Measurements from ENCODE around the gene MEIKIN. TPM values are rescaled to one million over a fixed set of nuclear protein-coding genes. Genes with fewer than 3 reads are reported as not detected.
"Not testable (repeated sequence)": the region's sequence is repeated elsewhere in the genome, so short reads cannot be mapped to it uniquely, and the experiment has no call there.

The MEIKIN gene
- total RNA-seq, 2 donors from 2014 or later, result 5.6 TPM; not detected in 1

DNA sequence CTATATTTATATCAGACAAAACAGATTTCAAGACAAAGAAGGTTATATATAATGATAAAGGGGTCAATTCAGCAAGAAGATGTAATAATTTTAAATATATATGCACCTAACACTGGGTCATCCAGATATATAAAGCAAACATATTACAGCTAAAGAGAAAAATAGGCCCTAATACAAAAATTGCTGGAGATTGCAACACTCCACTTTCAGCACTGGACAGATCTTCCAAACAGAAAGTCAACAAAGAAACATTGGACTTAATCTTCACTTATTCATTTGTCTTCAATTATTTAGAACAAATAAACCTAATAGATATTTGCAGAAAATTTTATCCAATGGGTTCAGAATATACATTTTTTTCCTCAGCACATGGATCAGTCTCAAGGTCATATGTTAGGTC, 45.8 kb downstream of the MEIKIN start:
- Histone ChIP-seq H3K36me3 (no peaks in the 10 kb centered on the region), H3K27ac (no peak overlapping the region), H3K27me3 (replicated peaks; ENCODE audit: insufficient read depth) (no peaks in the 10 kb centered on the region), H3K4me3 (no peak overlapping the region), H3K4me1 (replicated peaks) (no peaks in the 10 kb centered on the region), H3K9me3 (no peaks in the 10 kb centered on the region)
- DNase-seq (ENCODE audit: low spot score), result no peak
- TF ChIP-seq, protein P1, sequence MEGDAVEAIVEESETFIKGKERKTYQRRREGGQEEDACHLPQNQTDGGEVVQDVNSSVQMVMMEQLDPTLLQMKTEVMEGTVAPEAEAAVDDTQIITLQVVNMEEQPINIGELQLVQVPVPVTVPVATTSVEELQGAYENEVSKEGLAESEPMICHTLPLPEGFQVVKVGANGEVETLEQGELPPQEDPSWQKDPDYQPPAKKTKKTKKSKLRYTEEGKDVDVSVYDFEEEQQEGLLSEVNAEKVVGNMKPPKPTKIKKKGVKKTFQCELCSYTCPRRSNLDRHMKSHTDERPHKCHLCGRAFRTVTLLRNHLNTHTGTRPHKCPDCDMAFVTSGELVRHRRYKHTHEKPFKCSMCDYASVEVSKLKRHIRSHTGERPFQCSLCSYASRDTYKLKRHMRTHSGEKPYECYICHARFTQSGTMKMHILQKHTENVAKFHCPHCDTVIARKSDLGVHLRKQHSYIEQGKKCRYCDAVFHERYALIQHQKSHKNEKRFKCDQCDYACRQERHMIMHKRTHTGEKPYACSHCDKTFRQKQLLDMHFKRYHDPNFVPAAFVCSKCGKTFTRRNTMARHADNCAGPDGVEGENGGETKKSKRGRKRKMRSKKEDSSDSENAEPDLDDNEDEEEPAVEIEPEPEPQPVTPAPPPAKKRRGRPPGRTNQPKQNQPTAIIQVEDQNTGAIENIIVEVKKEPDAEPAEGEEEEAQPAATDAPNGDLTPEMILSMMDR (IDR thresholded peaks at IDR 0.05), result no peak
- TF ChIP-seq POLR2A (IDR thresholded peaks at IDR 0.05) (no peak), POLR2AphosphoS5 (IDR thresholded peaks at IDR 0.05) (no peak)
- intact Hi-C loops (cut with DNase I), result no loop called here

DNA sequence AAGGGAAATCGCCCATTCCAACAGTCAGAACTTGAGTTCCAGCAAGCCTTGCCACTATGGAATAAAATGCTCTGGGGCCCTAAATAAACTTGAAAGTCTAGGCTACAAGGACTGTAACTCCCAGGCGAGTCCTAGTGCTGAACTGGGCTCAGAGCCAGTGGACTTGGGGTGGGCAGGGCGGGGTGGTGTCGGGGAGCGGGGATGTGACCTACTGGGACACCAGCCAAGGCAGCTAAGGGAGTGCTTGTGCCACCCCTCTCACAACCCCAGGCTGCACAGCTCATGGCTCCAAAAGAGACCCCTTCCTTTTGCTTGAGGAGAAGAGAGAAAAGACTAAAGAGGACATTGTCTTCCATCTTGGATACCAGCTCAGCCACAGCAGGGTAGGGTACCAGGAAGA, 61.5 kb downstream of the MEIKIN start:
- H3K27me3 ChIP-seq (replicated peaks; ENCODE audit: insufficient read depth), result no peaks in the 10 kb centered on the region
- 57% methylated on average over 5 of the region's 5 CpGs for WGBS
- intact Hi-C loops (cut with DNase I), result no loop called here
- H3K9me3 ChIP-seq, result no peaks in the 10 kb centered on the region
- no peak overlapping the region for H3K27ac ChIP-seq
- no peak for DNase-seq (ENCODE audit: low spot score)
- no peak overlapping the region for H3K4me3 ChIP-seq
- TF ChIP-seq, protein P1 (IDR thresholded peaks at IDR 0.05), result no peak
- no peak for TF ChIP-seq POLR2AphosphoS5 (IDR thresholded peaks at IDR 0.05)
- TF ChIP-seq POLR2A (IDR thresholded peaks at IDR 0.05), result no peak
- no peaks in the 10 kb centered on the region for H3K36me3 ChIP-seq
- H3K4me1 ChIP-seq (replicated peaks), result no peaks in the 10 kb centered on the region

DNA sequence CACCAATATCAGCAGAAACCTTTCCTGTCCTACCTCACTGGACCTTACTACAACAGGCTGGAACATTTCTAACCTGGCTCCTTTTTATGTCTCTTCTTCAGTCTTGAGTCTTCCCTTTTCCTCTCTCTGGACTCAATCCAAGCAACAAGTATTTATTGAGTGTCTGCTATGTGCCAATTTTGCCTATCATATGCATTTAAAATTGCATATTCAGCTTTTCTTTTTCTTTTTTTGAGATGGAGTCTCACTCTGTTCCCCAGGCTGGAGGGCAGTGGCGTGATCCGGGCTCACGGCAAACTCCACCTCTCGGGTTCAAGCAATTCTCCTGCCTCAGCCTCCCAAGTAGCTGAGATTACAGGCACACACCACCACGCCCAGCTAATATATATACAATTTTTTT, 65.8 kb downstream of the MEIKIN start:
- Histone ChIP-seq H3K4me1 (replicated peaks) (no peaks in the 10 kb centered on the region), H3K4me3 (no peak overlapping the region), H3K36me3 (no peaks in the 10 kb centered on the region), H3K9me3 (no peaks in the 10 kb centered on the region), H3K27ac (no peak overlapping the region), H3K27me3 (replicated peaks; ENCODE audit: insufficient read depth) (no peaks in the 10 kb centered on the region)
- TF ChIP-seq POLR2AphosphoS5 (IDR thresholded peaks at IDR 0.05) (no peak), POLR2A (IDR thresholded peaks at IDR 0.05) (no peak)
- TF ChIP-seq, protein P1 (IDR thresholded peaks at IDR 0.05), result no peak
- intact Hi-C loops (cut with DNase I), result no loop called here
- 99% methylated on average over 5 of the region's 5 CpGs for WGBS
- no peak for DNase-seq (ENCODE audit: low spot score)

DNA sequence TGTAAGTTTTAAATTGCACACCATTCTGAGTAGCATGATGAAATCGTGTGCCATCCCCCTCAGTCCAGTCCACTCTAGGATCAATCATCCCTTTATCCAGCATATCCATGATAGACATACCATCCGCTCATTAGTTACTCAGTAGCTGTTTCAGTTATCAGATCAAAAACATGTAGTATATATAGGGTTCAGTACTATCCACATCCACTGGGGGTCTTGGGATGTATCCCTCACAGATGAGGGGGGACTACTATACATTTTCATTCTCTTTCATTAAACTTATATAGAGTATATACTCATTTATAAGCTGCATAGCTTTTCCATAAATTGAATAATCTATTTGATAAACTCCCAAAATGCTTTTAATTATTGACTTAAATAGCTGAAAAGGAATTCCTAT, 67.6 kb downstream of the MEIKIN start:
- TF ChIP-seq POLR2A (IDR thresholded peaks at IDR 0.05), result no peak
- TF ChIP-seq POLR2AphosphoS5 (IDR thresholded peaks at IDR 0.05), result no peak
- TF ChIP-seq, protein P1 (IDR thresholded peaks at IDR 0.05), result peak in 1 of 4 experiments; percentile 11
- intact Hi-C loops (cut with DNase I), result no loop called here
- 93% methylated on average over 2 of the region's 2 CpGs for WGBS
- no peak for DNase-seq (ENCODE audit: low spot score)
- H3K9me3 ChIP-seq, result no peaks in the 10 kb centered on the region
- no peaks in the 10 kb centered on the region for H3K36me3 ChIP-seq
- H3K27ac ChIP-seq, result no peak overlapping the region
- H3K27me3 ChIP-seq (replicated peaks; ENCODE audit: insufficient read depth), result no peaks in the 10 kb centered on the region
- H3K4me3 ChIP-seq, result no peak overlapping the region
- H3K4me1 ChIP-seq (replicated peaks), result no peaks in the 10 kb centered on the region

DNA sequence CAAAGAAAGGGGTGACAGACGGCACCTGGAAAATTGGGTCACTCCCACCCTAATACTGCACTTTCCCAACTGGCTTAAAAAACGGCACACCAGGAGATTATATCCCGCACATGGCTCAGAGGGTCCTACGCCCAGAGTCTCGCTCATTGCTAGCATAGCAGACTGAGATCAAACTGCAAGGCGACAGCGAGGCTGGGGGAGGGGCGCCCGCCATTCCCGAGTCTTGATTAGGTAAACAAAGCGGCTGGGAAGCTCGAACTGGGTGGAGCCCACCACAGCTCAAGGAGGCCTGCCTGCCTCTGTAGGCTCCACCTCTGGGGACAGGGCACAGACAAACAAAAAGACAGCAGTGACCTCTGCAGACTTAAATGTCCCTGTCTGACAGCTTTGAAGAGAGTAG, 74.2 kb downstream of the MEIKIN start:
- H3K4me1 ChIP-seq (replicated peaks); H3K9me3 ChIP-seq; H3K36me3 ChIP-seq; H3K27me3 ChIP-seq (replicated peaks; ENCODE audit: insufficient read depth); DNase-seq (ENCODE audit: low spot score); H3K27ac ChIP-seq; H3K4me3 ChIP-seq; intact Hi-C loops (cut with DNase I): not testable (repeated sequence)
- WGBS, result 80% methylated on average over 11 of the region's 12 CpGs
